A549 treated with Mapracorat at 1 μM for 4 hours (cell line): ENCODE data around the gene RTKN. TPM values are rescaled to one million over a fixed set of nuclear protein-coding genes. Genes with fewer than 3 reads are reported as not detected.

Source experiments
- total RNA-seq: library from RNA; stranded (reverse); fragments of 200-300 nt; extraction: Qiagen RNA extraction; gene quantifications from 5 replicates; pipeline ENCODE4 v1.2.3, GENCODE V29; 2022

RTKN gene, protein sequence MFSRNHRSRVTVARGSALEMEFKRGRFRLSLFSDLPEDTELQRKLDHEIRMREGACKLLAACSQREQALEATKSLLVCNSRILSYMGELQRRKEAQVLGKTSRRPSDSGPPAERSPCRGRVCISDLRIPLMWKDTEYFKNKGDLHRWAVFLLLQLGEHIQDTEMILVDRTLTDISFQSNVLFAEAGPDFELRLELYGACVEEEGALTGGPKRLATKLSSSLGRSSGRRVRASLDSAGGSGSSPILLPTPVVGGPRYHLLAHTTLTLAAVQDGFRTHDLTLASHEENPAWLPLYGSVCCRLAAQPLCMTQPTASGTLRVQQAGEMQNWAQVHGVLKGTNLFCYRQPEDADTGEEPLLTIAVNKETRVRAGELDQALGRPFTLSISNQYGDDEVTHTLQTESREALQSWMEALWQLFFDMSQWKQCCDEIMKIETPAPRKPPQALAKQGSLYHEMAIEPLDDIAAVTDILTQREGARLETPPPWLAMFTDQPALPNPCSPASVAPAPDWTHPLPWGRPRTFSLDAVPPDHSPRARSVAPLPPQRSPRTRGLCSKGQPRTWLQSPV
- total RNA-seq = 18.9 to 25.9 TPM (median 23.9 TPM) in 5 replicates

DNA sequence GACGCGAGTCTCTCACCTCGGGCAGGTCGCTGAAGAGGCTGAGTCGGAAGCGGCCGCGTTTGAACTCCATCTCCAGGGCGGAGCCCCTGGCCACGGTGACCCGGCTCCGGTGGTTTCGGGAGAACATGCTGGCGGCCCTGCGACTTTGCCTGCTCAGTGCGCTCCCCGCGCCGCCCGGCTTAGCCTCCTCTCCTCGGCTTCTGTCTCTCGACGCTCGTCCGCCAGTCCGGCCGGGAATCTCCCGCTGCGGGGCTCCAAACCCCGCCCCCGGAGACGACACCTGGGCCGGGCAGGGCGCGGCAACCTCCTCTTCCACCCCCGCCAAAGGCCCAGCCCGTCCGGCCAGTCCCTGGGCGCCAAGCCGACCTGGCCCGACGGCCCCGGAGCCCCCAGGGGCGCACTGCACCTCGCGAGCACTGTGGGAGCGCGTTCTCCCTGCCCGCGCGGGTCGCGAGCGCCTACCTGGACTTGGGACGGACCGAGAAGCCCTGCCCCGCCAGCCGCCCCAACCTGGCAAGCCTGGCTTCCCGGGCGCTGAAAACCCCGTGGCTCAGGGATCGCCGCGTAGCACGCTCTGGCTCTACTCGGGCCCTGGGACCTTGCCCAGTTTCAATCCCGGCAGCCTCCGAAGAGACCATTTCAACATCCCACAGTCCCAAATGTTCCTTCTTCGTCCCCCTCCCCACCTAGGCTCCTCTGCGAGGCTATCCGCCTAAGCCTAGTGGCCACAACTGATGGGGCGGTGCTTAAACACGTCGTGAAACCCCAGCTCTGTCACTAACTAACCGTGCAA, at the start of gene RTKN:
Gene RTKN (minus strand): TSS at position 248 of the 793 bp plus-strand sequence. CDS start 121 bp downstream, at position 127.

DNA sequence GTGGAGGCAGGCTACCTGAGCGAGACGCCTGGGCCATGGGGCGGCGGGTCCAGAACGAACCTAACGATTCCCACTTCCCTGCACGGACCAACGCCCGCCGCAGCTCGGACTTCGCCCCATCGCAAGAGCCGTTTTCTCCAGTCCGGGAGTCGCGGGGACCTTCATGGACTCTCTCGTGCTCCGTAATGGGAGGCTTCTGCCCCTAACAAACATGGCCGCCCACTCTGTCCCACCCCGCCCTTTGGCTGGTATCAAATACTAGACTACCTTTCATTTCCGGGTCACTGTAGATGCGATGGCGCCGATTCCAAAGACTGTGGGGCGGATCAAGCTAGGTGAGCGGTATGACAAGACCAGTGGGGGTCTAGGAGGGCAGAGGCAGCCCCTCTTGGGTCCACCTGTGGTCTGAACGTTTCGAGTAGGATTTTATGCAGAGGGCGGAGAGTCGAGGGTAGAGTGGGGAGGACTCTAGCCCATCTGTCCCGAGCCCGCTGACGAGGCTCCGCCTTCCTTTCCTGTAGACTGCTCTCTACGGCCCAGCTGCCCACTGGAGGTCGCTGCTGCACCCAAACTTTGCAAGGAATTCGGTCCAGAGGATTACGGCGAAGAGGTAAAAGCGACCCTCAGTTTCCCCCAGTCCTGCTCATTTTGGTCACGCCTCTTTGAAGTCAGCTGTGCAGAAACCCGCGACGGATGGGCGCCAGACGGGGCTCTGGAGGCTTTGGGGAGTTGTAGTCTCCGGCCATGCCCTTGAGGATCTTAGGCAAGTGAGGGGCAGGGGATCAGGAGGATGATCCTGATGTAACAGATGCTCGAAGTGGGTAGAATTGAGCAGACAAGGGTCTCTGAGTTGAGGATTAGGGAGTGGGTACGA, 41.3 kb upstream of the RTKN start, which contains the start of the genes CCDC142 and TTC31:
Gene CCDC142 (minus strand): TSS at position 198 of the 874 bp plus-strand sequence. CDS start 161 bp downstream, at position 37.
Gene TTC31 (plus strand): TSS at position 281 of the 874 bp plus-strand sequence. CDS start 15 bp downstream, at position 296.

DNA sequence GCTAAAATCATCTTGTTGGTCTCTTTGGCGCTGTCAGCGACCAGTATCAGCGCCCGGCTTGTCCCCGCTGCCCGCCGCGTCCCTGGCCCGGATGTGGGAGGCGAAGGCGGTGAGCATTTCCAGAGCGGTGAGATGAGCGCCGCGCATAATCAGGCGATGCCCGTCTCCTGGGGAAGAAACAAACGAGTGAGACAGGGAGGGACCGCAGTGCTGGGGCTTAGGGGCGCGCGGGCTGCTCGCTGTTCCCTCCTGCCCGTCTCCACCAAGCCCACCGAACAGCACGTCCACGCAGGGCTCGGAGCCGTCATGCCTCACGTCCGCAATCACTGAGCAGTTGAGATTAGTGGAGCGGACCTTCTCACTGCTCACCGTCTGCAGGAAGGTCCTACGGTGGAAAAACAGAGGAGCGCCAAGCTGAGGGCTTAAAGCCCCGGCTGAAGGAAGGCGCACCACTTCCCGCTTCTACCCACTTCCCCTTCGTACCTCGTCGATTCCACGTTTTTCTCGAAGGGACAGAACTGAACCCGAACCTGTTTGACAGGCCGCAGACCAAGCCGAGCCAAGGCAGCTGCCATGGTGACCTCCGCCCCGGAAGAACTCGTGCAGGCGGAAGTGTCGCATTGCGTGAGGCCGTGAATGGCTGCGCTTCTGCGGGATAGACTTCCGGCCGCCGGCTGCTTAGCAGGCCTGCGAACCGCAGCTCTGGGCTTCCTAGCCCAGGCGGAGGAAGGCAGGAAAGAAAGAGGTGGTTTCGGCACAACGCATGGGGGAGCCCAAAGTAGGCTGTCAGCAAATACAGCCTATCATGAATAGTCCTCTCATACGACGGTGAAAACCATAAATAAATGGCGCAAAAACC, 30.6 kb upstream of the RTKN start, which contains the start of gene MRPL53:
Gene MRPL53 (minus strand): TSS at position 595 of the 859 bp plus-strand sequence. CDS start 20 bp downstream, at position 575.

DNA sequence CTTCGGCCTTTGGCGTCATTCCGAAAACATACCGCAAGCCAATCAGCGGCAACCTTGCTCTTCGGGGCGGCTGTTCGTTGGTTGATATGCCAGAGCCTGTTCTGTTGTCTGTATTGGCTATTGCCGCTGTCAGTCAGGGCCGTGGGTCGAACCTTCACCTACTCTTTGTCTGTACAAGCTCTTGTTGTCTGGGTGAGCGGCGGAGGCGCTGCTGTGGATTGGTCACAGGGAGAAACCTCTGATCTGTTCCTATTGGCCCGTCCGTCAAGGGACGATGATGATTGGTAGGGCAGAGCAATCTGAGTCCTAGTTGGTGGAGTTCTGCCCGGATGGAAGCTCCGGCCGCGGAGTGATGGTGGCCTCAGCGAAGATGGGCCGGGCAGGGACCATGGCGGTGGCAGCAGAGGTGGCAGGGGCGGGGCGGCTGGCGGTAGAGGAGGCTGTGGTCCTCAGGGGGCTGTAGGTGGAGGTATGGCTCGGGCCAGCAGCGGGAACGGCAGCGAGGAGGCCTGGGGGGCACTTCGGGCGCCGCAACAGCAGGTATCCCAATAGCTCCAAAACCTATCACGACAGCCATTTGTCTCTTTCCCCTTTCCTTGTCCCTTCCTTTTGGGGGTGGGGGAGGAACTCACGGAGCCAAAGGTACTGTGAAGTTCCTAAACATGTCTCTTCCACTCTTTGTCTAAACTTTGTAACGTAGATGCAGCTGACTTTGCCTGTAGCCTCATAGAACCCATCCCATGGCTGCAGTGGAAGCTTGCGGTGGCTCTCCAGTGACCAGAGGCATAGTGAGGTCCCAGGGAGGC, 16.6 kb upstream of the RTKN start, which contains the start of gene WBP1:
Gene WBP1 (plus strand): TSS at position 307 of the 806 bp plus-strand sequence. CDS start 165 bp downstream, at position 472.

DNA sequence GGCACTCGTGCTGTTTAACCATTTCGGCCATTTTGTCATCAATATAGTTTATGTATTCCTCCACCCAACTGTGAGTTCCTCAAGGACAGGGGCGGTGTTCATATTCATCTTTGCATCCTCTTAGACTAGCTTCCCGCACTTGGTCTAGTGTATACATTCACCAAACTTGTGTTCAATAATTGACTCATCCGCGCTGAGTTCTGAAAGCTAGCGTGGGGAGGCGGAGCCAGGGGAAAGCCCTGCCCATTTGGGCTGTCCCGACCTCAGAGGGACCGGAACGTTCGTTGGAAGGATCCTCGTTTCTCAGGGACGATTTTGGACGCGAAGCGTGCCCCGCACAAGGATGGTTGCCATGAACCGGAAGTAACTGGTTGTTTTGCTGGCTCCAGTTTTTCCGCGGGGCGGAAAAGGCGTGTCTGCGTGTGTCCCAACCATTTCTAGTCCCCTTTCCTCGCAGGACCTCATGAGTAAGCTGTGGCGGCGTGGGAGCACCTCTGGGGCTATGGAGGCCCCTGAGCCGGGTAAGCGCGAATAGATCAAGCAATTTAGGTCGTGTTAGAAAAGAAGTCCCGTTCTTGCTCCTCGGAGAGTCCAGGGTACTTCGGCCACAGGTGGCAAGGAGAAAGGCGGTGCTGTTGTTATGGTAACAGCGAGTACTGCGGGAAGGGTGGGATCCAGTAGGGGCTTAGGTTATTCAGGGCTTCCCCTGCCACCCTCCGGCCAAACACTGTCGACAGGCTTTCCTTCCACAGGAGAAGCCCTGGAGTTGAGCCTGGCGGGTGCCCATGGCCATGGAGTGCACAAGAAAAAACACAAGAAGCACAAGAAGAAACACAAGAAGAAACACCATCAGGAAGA, 13.1 kb upstream of the RTKN start, which contains the start of gene INO80B:
Gene INO80B (plus strand): TSS at position 434 of the 858 bp plus-strand sequence. CDS start 30 bp downstream, at position 464.

DNA sequence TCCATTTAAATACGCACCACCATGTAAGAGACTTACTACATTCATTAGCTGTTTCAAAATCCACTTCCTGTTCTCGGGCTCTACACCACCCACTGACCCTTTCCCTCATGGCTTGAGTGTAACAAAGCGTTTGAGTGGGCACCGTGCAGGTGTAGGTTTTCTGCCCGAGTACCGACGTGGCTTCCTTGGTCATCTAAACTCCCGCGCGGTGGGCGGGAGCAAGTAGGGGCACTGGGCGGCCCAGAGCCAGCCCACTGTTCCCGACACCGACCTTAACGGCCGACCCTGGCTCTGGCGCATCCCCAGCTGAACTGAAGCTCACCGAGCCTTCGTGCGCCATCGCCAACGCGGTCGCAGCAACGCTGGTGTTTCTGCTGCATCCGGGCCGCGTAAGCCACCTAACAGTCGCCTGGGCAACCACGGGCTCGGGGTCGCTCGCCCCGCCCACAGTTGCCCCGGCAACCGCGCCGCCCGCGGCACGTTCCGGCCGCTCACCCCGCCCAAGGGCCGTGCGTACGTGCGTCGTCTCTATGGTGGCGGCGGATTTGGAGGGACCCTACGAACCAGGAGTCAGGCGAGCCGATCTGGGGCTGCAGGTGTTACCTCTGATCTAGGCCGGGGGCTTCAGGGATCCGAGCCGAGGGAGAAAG, 20.4 kb downstream of the RTKN start, which contains the start of the genes C2orf81 and WDR54:
Gene C2orf81 (minus strand): TSS at position 399 of the 650 bp plus-strand sequence. CDS start 59 bp downstream, at position 340.
Gene WDR54 (plus strand): TSS at position 510 of the 650 bp plus-strand sequence. CDS start 424 bp downstream, outside the sequence.

DNA sequence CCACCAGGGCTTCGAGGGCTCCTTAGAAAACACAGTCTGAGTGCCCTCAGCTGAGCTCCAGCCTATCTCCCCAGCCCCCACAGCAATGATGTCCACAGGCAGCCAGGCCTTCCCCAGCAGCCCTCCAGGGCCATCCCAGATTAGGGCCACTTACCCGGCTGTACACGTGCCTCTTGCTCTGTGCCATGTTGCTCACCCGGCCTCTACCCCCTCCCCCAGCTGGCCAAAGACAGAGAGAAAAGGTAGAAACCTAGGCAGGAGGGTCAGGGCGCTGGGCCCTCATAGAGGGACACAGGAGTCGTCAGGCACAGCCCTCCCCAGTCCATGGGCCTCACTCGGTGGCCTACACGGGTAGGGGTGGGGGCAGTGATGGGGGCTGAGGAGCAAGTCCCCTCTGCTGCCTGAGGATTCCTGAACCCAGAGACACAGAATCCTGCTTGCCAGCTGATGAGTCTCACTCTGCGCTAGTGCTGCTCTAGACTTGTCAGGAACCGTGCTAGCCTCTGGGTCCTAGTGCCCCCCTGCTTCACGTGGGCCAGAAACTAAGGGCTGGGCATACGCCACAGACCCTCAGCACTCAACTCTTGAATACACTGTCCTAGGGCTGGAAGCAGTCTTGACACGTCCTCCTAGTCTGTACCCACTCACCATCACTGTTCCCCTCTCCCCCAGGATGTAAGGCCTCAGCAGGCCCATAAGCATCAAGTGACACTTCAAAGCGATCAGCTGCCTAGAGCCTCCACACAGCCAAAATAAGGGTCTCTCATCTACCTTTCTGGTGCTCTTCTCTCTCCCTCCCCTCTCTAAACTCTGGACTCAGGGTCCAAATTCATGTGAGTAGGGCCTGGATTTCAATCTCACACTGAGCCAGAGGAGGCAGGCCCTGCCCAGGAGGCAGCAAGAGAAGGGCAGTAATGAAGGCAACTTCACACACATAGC, 61.6 kb downstream of the RTKN start, which contains the start of gene DCTN1:
Gene DCTN1 (minus strand): TSS at position 461 of the 939 bp plus-strand sequence. CDS start 274 bp downstream, at position 187.

Other genes starting within 250 kb of the RTKN start
- gene MTHFD2, start 243.3 kb downstream of the RTKN start, total RNA-seq = 136 to 148 TPM (median 145 TPM) in 5 replicates
- 0.07 to 0.41 TPM (median 0.36 TPM) in 5 replicates for gene SLC4A5, start 98.5 kb downstream of the RTKN start, total RNA-seq
- gene DCTN1, start 61.6 kb downstream of the RTKN start, total RNA-seq = 112 to 150 TPM (median 144 TPM) in 5 replicates
- 2.4 to 3.7 TPM (median 2.6 TPM) in 5 replicates for gene C2orf81, start 20.3 kb downstream of the RTKN start, total RNA-seq
- gene WDR54, start 20.2 kb downstream of the RTKN start, total RNA-seq = 76.9 to 89.4 TPM (median 88.0 TPM) in 5 replicates
- gene INO80B, start 13.2 kb upstream of the RTKN start, total RNA-seq = 42.6 to 53.6 TPM (median 49.0 TPM) in 5 replicates
- gene WBP1, start 16.5 kb upstream of the RTKN start, total RNA-seq = 47.3 to 87.4 TPM (median 83.1 TPM) in 5 replicates
- gene MOGS, start 23.4 kb upstream of the RTKN start, total RNA-seq = 37.4 to 54.3 TPM (median 52.0 TPM) in 5 replicates
- 106 to 149 TPM (median 141 TPM) in 5 replicates for gene MRPL53, start 30.7 kb upstream of the RTKN start, total RNA-seq
- 11.6 to 16.5 TPM (median 14.2 TPM) in 5 replicates for gene CCDC142, start 41.1 kb upstream of the RTKN start, total RNA-seq
- 15.7 to 17.7 TPM (median 16.1 TPM) in 5 replicates for gene TTC31, start 41.1 kb upstream of the RTKN start, total RNA-seq
- 2.7 to 3.7 TPM (median 3.1 TPM) in 5 replicates for gene LBX2, start 57.7 kb upstream of the RTKN start, total RNA-seq
- gene PCGF1, start 65.8 kb upstream of the RTKN start, total RNA-seq = 30.8 to 43.0 TPM (median 33.4 TPM) in 5 replicates
- gene TLX2, start 72.5 kb upstream of the RTKN start, total RNA-seq = 0.19 to 0.58 TPM (median 0.33 TPM) in 5 replicates
- 0.10 to 0.19 TPM (median 0.14 TPM) in 4 of 5 replicates, not detected in the other for gene DQX1, start 84.3 kb upstream of the RTKN start, total RNA-seq
- gene AUP1, start 87.8 kb upstream of the RTKN start, total RNA-seq = 197 to 259 TPM (median 233 TPM) in 5 replicates
- gene HTRA2, start 88.0 kb upstream of the RTKN start, total RNA-seq = 31.4 to 42.9 TPM (median 39.7 TPM) in 5 replicates
- gene LOXL3, start 112.0 kb upstream of the RTKN start, total RNA-seq = 0.20 to 0.50 TPM (median 0.44 TPM) in 5 replicates
- gene DOK1, start 112.8 kb upstream of the RTKN start, total RNA-seq = 3.8 to 5.3 TPM (median 4.1 TPM) in 5 replicates
- not detected in 5 replicates for gene M1AP, start 206.4 kb upstream of the RTKN start, total RNA-seq
- gene SEMA4F, start 212.3 kb upstream of the RTKN start, total RNA-seq = 9.6 to 15.2 TPM (median 10.2 TPM) in 5 replicates